HK-2 (cell line): ENCODE data around the gene ACAT1.
"Not testable (repeated sequence)": the region's sequence is repeated elsewhere in the genome, so short reads cannot be mapped to it uniquely, and the experiment has no call there.

Experiments
- DNase-seq: peaks from one replicate; pipeline ENCODE4 v3.0.0-alpha.2; 2018; ENCODE audit not compliant: unreplicated experiment

Gene ACAT1

GRCh38 chr11:108147150-108147549 lies 25.8 kb downstream of the ACAT1 start:
- no peak for DNase-seq

GRCh38 chr11:108148556-108148955 lies 27.2 kb downstream of the ACAT1 start:
- DNase-seq: no peak

- DNase-seq: no peak
These were observed 33.2 kb downstream of the ACAT1 start for GRCh38 chr11:108154591-108154990.

- DNase-seq: no peak
These were observed 39.7 kb downstream of the ACAT1 start for GRCh38 chr11:108160970-108161566.

- not testable (repeated sequence) for DNase-seq
These were observed 41.5 kb downstream of the ACAT1 start for GRCh38 chr11:108162878-108163277.

- DNase-seq: no peak
These were observed 46.3 kb downstream of the ACAT1 start for GRCh38 chr11:108167624-108168023.

GRCh38 chr11:108170184-108170583 lies 48.8 kb downstream of the ACAT1 start:
- no peak for DNase-seq

GRCh38 chr11:108177570-108177969 lies 56.2 kb downstream of the ACAT1 start:
- no peak for DNase-seq

- DNase-seq: no peak
These were observed 72.4 kb downstream of the ACAT1 start for GRCh38 chr11:108193725-108194124.

GRCh38 chr11:108196901-108197300 lies 75.5 kb downstream of the ACAT1 start:
- DNase-seq: no peak
